Sciatic nerve (tissue), 2 donors: ENCODE measurements around the gene FUT2. TPM values are rescaled to one million over a fixed set of nuclear protein-coding genes. Genes with fewer than 3 reads are reported as not detected.
"Not testable (repeated sequence)": the region's sequence is repeated elsewhere in the genome, so short reads cannot be mapped to it uniquely, and the experiment has no call there.

Source experiments
- ATAC-seq: fragments of 200-7000 bp; cut with Tn5 transposase; one replicate; pipeline ENCODE4 v1.9.1; 2020; ENCODE audit warnings: mild to moderate bottlenecking, moderate library complexity
- DNase-seq: peaks from one replicate; pipeline ENCODE4 v3.0.0-alpha.2; 2020; ENCODE audit warnings: low spot score
- intact Hi-C: fragments of 100-400 bp; cut with DNase I; formaldehyde crosslinking; loops from one replicate; pipeline ENCODE4 v1.14.2; 2022
- total RNA-seq: library from RNA; stranded (reverse); fragmentation: NEBNext Ultra II Directional; extraction: Animal tissue kit (Norgen Biotek cat#: 25700); gene quantifications from one replicate; pipeline ENCODE4 v1.2.1, GENCODE V29; 2021
- donor health status: DM: no; HTN: no; CAD: no.
- donor health status: DM: no; HTN: no; CAD: no.

FUT2 gene
- total RNA-seq, 1 donor from 2014 or later: not detected

GRCh38 chr19:48687776-48688175 is 8.0 kb upstream of the FUT2 start:
- DNase-seq (no peak), ATAC-seq (no peak)
- intact Hi-C loops: no loop called here

- DNase-seq (no peak), ATAC-seq (no peak)
- intact Hi-C loops: no loop called here
These were observed 6.3 kb upstream of the FUT2 start for GRCh38 chr19:48689449-48689848.

- DNase-seq, intact Hi-C loops, ATAC-seq: not testable (repeated sequence)
These were observed 2.1 kb upstream of the FUT2 start for GRCh38 chr19:48693629-48694028.

GRCh38 chr19:48696353-48697010 is 711 bp downstream of the FUT2 start:
- peak; percentile 32 for ATAC-seq
- intact Hi-C loops: no loop called here
- DNase-seq: no peak

GRCh38 chr19:48698046-48698445 is 2.3 kb downstream of the FUT2 start:
- DNase-seq: no peak
- no peak for ATAC-seq
- intact Hi-C loops: no loop called here

- intact Hi-C loops: no loop called here
- DNase-seq: no peak
- ATAC-seq: no peak
These were observed 6.9 kb downstream of the FUT2 start for GRCh38 chr19:48702701-48703100.

GRCh38 chr19:48703316-48703715 is 7.5 kb downstream of the FUT2 start:
- ATAC-seq (no peak), DNase-seq (no peak)
- intact Hi-C loops: no loop called here

GRCh38 chr19:48705431-48705830 is 9.7 kb downstream of the FUT2 start:
- intact Hi-C loops: no loop called here
- no peak for DNase-seq
- no peak for ATAC-seq

DNA sequence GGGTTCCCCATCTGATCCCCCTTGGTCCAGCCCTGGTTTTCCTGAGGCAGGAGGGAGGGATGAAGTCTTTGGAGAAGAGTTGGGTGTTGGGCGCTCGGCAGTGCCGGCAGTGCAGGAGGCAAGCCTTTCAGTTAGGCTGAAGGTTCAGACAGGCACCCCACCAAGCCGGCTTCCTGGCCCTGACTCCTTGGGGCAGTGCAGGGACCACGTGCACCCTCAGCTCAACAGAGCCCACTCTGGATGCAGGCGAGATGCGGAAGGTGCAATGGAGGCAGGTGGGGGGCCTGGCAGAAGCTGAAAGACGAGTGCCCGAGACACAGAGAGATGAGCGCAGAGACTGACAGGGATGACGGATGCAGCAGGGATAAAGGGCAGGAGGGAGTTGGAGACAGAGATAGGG is 12.7 kb downstream of the FUT2 start:
- DNase-seq (no peak), ATAC-seq (no peak)
- intact Hi-C loops: no loop called here

DNA sequence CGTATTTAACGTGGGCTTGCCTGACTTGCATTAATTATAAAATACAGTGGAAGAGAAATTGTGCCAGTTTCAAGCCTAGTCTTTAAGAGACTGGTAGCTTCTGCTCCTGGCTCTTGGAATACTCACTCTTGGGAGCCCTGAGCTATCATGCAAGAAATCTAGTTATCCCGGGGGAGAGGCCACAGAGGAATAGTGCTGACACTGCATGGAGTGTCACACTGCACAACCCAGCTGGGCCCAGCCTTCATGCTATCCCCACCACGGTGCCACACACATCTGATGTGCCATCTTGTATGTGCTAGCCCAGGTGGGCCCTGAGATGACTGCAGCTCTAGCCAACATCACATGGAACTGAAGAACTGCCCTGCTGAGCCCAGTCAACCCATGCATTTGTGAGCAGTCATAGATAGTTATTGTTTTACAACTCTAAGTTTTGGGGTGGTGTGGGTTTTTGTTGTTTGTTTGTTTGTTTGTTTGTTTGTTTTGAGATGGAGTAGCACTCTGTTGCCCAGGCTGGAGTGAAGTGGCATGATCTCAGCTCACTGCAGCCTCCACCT is 15.4 kb downstream of the FUT2 start:
- intact Hi-C loops: no loop called here
- DNase-seq (no peak), ATAC-seq (no peak)

DNA sequence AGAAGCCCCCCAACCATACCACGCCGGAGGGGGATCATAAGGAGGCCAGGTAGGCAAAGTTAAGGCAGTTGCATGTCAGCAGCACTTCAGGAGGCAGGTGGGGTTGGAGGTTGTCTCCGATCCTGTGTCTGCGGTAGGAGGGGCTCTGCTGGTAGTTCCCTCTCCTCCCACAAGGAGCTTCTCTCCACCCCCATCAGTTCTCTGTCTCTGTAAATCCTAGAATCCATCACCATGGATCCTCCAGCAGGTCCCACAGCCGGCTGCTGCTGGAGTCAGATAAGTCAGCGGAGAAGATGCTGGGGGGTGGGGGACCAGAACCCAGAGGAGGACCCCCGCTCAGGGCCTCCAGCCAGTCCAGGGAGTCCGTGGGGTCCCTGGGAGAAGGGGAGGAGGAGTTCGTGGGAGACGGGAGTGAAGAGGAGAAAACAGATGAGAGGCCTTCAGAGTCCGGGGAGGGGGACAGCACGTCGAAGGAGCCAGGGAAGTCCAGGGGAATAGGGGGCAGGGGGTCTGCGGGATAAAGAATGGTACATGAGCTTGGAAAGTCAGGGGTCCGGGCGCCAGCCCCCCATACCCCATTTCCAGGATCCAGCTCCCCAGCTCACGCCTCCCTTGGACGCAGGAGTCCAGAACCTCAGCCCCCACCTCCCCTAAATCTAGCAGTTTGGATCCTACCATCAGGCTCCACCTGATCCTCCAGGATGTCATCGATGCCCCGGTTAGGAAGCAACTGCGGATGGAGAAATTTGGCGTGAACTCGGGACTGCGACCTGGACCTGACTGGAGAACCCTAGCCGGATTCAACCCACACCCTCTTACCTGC is 17.5 kb downstream of the FUT2 start:
- DNase-seq (no peak), ATAC-seq (no peak)
- intact Hi-C loops: no loop called here

DNA sequence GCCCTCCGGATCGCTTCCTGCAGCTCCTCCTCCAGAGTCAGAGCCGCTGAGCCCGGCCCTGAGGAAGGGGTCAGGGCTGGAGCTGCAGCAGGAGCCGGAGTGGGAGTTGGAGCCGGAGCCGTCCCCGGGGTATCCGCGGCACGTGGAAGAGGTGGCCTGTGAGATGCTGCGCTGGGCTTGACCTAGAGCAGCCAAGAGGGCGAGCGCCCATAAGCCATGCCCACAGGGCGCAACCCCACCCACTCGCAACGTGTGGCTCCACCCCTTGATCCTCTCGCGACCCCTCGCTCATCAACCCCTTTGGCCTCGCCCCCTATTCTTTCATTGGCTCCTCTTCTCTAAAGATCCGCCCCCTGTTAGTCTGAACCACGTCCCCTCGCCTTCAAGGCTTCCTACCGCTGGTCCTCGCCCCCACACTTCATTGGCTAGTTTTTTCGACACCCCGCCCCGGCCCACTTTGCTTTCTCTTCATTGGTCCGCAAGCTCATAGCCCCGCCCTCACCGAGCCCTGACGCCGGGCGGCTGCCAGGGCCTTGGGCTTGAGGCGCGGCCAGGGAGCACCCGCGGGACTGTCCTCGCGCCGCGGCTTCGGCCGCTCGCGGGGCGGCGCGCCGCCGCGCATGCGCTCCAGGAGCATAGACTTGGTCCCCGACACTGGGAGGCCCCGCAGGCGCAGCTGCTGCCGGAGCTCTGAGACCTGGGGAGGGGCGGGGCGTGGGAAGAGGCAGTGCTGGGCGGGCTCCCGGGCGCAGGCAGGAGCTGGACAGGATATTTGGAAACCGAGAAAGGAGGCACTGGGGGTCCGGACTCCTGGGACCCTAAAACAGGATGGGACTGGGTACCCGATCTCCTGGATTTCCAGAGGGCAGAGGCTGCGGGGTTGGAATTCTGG is 18.3 kb downstream of the FUT2 start:
- peak; percentile 92 for ATAC-seq
- intact Hi-C loops: no loop called here

GRCh38 chr19:48714759-48715675 is 19.2 kb downstream of the FUT2 start:
- DNase-seq (peak; percentile 69), ATAC-seq (no peak)
- intact Hi-C loops: no loop called here

More for the DNA sequence above, 18.3 kb downstream of the FUT2 start:
- peak; percentile 99 for DNase-seq

DNA sequence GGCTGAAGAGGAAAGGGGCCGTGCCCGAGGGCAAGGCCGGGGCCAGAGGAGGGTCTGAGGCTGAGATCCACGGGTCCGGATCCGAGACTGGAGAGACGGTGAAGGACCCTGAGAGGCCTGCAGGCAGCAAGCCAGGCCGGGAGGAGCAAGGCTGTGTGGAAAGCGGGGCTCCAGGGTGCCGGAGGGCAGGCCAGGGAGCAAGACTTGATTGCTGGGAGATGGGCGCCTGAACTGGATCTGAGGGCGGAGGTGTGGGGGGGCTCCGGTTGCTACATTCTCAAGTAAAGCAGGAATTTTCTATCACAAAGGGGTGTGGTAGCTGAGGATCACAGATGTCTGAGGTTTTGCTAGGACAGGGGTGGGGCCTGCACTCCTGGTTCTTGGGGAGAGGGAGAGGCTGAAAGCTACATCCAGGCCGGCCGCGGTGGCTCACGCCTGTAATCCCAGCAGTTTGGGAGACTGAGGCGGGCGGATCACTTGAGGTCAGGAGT is 20.0 kb downstream of the FUT2 start:
- intact Hi-C loops: no loop called here
- ATAC-seq (peak; percentile 3), DNase-seq (no peak)

DNA sequence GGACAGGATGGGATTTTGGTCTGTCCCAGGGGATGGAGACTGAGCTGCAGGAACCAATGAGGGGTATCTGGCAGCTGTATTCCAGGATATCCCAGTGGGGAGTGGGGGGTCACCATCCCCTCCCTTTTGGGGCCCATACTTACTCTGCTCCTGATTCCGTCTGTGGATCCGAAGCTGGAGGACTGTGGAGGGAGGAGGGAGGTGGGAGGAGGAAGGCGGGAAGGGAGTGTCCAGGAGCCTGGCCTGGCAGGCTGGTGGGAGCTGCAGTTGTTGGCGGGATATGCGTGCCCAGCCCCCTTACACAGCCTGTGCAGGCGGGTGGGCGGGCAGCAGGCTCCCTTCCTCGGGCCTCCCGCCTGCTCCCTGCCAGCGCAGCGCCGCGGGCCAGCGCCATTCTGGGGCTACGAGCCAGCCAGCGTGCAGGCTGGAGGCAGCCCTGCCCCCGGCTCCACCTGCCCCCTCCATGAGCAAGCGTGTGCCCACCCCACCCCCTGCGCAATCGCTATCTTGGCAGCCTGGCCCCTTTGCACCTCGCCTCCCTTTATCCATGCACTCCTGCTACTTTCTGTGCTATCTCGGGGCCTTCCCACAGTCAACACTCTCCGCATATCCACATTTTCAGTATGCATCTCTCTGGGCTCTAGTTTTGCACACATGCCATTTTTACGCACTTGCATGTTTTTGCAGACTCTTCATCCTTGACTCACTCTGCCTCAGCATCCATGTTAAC is 21.0 kb downstream of the FUT2 start:
- DNase-seq (peak; percentile 77), ATAC-seq (peak; percentile 0)
- intact Hi-C loops: no loop called here

GRCh38 chr19:48718106-48718505 is 22.3 kb downstream of the FUT2 start:
- intact Hi-C loops, DNase-seq, ATAC-seq: not testable (repeated sequence)

DNA sequence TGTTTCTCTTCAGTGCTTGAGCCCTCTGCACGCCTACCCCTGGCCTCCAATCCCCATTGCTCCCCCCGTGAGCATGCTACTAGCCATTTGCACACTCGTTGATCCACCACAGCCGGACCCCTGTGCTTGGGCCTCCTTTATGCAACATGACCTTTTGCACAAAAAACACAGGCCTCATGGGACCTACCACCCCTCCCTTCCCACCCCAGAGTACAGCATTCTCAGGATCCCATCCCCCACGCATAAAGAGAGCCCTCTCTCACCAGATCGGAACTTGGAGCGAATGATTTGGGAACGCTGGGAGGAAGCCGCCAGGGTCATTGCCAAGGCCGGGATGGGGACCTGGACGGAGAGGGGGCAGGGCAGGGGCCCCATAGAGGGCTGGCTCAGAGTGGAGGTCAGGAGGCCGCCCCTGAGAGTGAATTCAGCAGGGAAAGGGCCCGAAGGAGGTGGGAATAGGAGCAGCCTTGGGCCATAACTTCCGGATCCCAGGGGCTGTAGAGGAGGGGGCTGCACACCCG is 23.0 kb downstream of the FUT2 start:
- ATAC-seq (no peak), DNase-seq (no peak)
- intact Hi-C loops: no loop called here
